HepG2 (cell line): ENCODE data around the gene MSTO1. TPM values are rescaled to one million over a fixed set of nuclear protein-coding genes. Genes with fewer than 3 reads are reported as not detected.
A peak's percentile ranks its signal among the peaks of the same experiment; 100 is the strongest.

ENCODE experiments used
- ARNT ChIP-seq: fragments of 450-650 bp; IDR thresholded peaks from 2 replicates; pipeline ENCODE4 v1.6.1; 2017
- ARNTL ChIP-seq: sonication (generic); formaldehyde crosslinking; IDR thresholded peaks from 2 replicates; pipeline ENCODE4 v1.4.0; 2020; ENCODE audit warnings: mild to moderate bottlenecking, missing genetic modification reagents
- CREBL2 ChIP-seq: sonication (generic); formaldehyde crosslinking; IDR thresholded peaks from 2 replicates; pipeline ENCODE4 v1.8.1; 2023; ENCODE audit warnings: missing genetic modification reagents, mild to moderate bottlenecking, borderline replicate concordance
- FOXP4 ChIP-seq: sonication (generic); formaldehyde crosslinking; IDR thresholded peaks from 2 replicates; pipeline ENCODE4 v1.4.0; 2020; ENCODE audit warnings: missing genetic modification reagents
- KDM6A ChIP-seq: IDR thresholded peaks from 2 replicates; pipeline ENCODE4 v1.6.1; 2016; ENCODE audit warnings: low read depth
- NCOA5 ChIP-seq: sonication (generic); formaldehyde crosslinking; IDR thresholded peaks from 2 replicates; pipeline ENCODE4 v1.4.0; 2020; ENCODE audit warnings: missing genetic modification reagents
- PHF5A ChIP-seq: IDR thresholded peaks from one replicate; pipeline ENCODE4 v1.6.1; 2018; ENCODE audit warnings: low read depth, missing genetic modification reagents; ENCODE audit not compliant: unreplicated experiment
- POGZ ChIP-seq: sonication (generic); formaldehyde crosslinking; IDR thresholded peaks from 2 replicates; pipeline ENCODE4 v1.4.0; 2020; ENCODE audit warnings: mild to moderate bottlenecking, missing genetic modification reagents
- SCMH1 ChIP-seq: sonication (generic); formaldehyde crosslinking; IDR thresholded peaks from 2 replicates; pipeline ENCODE4 v1.9.0; 2021; ENCODE audit warnings: missing genetic modification reagents, mild to moderate bottlenecking, borderline replicate concordance
- ZBTB7A ChIP-seq: sonication (generic); formaldehyde crosslinking; IDR thresholded peaks from 2 replicates; pipeline ENCODE4 v1.8.0; 2022; ENCODE audit warnings: mild to moderate bottlenecking, missing genetic modification reagents
- ZNF235 ChIP-seq: sonication (generic); formaldehyde crosslinking; IDR thresholded peaks from 2 replicates; pipeline ENCODE4 v1.8.1; 2023; ENCODE audit warnings: mild to moderate bottlenecking, missing genetic modification reagents, borderline replicate concordance
- ZNF260 ChIP-seq: sonication (generic); formaldehyde crosslinking; IDR thresholded peaks from 2 replicates; pipeline ENCODE4 v1.4.0; 2020; ENCODE audit warnings: missing genetic modification reagents, low read depth, mild to moderate bottlenecking, borderline replicate concordance
- ZNF432 ChIP-seq: sonication (generic); formaldehyde crosslinking; IDR thresholded peaks from 2 replicates; pipeline ENCODE4 v1.5.0; 2020; ENCODE audit warnings: missing genetic modification reagents, mild to moderate bottlenecking, borderline replicate concordance
- ZNF549 ChIP-seq: sonication (generic); formaldehyde crosslinking; IDR thresholded peaks from 2 replicates; pipeline ENCODE4 v1.5.0; 2020; ENCODE audit warnings: missing genetic modification reagents
- ZNF619 ChIP-seq: sonication (generic); formaldehyde crosslinking; IDR thresholded peaks from 2 replicates; pipeline ENCODE4 v1.4.0; 2020; ENCODE audit warnings: mild to moderate bottlenecking, missing genetic modification reagents
- ZNF703 ChIP-seq: sonication (generic); formaldehyde crosslinking; IDR thresholded peaks from 2 replicates; pipeline ENCODE4 v1.5.1; 2020; ENCODE audit warnings: missing genetic modification reagents, mild to moderate bottlenecking, moderate library complexity, borderline replicate concordance
- ZNF841 ChIP-seq: sonication (generic); formaldehyde crosslinking; IDR thresholded peaks from 2 replicates; pipeline ENCODE4 v1.8.1; 2023; ENCODE audit warnings: missing genetic modification reagents, borderline replicate concordance
- polyA plus RNA-seq, 8 experiments: library from polyadenylated mRNA; depleted of rRNA in 3 of 8; stranded (reverse) in 7 of 8; unstranded in 1 of 8; fragments of >200 nt; fragmentation: Illumina TruSeq in 4 of 8; extraction: Trizol in 4 of 8; gene quantifications; 2 replicates each; pipeline versions ENCODE4 v1.2.1 to v1.2.3, GENCODE V29; 2011 to 2016; ENCODE audit warnings: low read depth in 4 of 8, missing spikeins in 1 of 8, mixed read lengths in 1 of 8; ENCODE audit not compliant: insufficient read depth in 1 of 8
- total RNA-seq, 5 experiments: library from RNA; depleted of rRNA; stranded (reverse); fragments of >200 nt; fragmentation: Illumina TruSeq; extraction: Trizol; gene quantifications; 2 replicates each; pipeline ENCODE4 v1.2.3, GENCODE V29; 2016; ENCODE audit warnings: low read depth in 1 of 5
- TF ChIP-seq, protein P1 (sequence below): IDR thresholded peaks from 2 replicates; pipeline ENCODE4 v1.6.1; 2012; ENCODE audit warnings: low read length, improper control_type of control experiment
- TF ChIP-seq, protein P2 (sequence below): sonication (generic); formaldehyde crosslinking; IDR thresholded peaks from 2 replicates; pipeline ENCODE4 v1.9.0; 2021; ENCODE audit warnings: missing genetic modification reagents, borderline replicate concordance
- TF ChIP-seq, protein P3 (sequence below): sonication (generic); formaldehyde crosslinking; IDR thresholded peaks from 2 replicates; pipeline ENCODE4 v1.5.0; 2020; ENCODE audit warnings: missing genetic modification reagents, mild to moderate bottlenecking, borderline replicate concordance

The MSTO1 gene
- total and polyA plus RNA-seq, 2 of the 13 experiments (the other 11 are each of a cell fraction or from before 2014, with no cell fraction given), result 19.1 to 25.3 TPM

- TF ChIP-seq, protein P1, sequence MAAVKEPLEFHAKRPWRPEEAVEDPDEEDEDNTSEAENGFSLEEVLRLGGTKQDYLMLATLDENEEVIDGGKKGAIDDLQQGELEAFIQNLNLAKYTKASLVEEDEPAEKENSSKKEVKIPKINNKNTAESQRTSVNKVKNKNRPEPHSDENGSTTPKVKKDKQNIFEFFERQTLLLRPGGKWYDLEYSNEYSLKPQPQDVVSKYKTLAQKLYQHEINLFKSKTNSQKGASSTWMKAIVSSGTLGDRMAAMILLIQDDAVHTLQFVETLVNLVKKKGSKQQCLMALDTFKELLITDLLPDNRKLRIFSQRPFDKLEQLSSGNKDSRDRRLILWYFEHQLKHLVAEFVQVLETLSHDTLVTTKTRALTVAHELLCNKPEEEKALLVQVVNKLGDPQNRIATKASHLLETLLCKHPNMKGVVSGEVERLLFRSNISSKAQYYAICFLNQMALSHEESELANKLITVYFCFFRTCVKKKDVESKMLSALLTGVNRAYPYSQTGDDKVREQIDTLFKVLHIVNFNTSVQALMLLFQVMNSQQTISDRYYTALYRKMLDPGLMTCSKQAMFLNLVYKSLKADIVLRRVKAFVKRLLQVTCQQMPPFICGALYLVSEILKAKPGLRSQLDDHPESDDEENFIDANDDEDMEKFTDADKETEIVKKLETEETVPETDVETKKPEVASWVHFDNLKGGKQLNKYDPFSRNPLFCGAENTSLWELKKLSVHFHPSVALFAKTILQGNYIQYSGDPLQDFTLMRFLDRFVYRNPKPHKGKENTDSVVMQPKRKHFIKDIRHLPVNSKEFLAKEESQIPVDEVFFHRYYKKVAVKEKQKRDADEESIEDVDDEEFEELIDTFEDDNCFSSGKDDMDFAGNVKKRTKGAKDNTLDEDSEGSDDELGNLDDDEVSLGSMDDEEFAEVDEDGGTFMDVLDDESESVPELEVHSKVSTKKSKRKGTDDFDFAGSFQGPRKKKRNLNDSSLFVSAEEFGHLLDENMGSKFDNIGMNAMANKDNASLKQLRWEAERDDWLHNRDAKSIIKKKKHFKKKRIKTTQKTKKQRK, result no peak
- TF ChIP-seq ZNF235 (CRISPR knock-in tag), result no peak
- no peak for TF ChIP-seq ZNF841 (CRISPR knock-in tag)
- no peak for TF ChIP-seq KDM6A
- TF ChIP-seq FOXP4 (CRISPR knock-in tag), result no peak
- TF ChIP-seq, protein P2, sequence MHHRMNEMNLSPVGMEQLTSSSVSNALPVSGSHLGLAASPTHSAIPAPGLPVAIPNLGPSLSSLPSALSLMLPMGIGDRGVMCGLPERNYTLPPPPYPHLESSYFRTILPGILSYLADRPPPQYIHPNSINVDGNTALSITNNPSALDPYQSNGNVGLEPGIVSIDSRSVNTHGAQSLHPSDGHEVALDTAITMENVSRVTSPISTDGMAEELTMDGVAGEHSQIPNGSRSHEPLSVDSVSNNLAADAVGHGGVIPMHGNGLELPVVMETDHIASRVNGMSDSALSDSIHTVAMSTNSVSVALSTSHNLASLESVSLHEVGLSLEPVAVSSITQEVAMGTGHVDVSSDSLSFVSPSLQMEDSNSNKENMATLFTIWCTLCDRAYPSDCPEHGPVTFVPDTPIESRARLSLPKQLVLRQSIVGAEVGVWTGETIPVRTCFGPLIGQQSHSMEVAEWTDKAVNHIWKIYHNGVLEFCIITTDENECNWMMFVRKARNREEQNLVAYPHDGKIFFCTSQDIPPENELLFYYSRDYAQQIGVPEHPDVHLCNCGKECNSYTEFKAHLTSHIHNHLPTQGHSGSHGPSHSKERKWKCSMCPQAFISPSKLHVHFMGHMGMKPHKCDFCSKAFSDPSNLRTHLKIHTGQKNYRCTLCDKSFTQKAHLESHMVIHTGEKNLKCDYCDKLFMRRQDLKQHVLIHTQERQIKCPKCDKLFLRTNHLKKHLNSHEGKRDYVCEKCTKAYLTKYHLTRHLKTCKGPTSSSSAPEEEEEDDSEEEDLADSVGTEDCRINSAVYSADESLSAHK (CRISPR knock-in tag), result no peak
- no peak for TF ChIP-seq ZNF549 (CRISPR knock-in tag)
- peak; percentile 69 for TF ChIP-seq POGZ (CRISPR knock-in tag)
- TF ChIP-seq CREBL2 (CRISPR knock-in tag), result no peak
- TF ChIP-seq ARNTL (CRISPR knock-in tag), result peak; percentile 89
- TF ChIP-seq, protein P3, sequence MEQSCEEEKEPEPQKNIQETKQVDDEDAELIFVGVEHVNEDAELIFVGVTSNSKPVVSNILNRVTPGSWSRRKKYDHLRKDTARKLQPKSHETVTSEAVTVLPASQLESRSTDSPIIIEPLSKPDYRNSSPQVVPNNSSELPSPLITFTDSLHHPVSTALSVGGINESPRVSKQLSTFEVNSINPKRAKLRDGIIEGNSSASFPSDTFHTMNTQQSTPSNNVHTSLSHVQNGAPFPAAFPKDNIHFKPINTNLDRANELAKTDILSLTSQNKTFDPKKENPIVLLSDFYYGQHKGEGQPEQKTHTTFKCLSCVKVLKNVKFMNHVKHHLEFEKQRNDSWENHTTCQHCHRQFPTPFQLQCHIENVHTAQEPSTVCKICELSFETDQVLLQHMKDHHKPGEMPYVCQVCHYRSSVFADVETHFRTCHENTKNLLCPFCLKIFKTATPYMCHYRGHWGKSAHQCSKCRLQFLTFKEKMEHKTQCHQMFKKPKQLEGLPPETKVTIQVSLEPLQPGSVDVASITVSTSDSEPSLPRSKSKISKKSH (CRISPR knock-in tag), result no peak
- TF ChIP-seq ZNF703 (CRISPR knock-in tag), result no peak
- TF ChIP-seq ZNF260 (CRISPR knock-in tag), result no peak
- no peak for TF ChIP-seq ZNF619 (CRISPR knock-in tag)
- TF ChIP-seq SCMH1 (CRISPR knock-in tag), result no peak
- no peak for TF ChIP-seq PHF5A (CRISPR knock-in tag)
- no peak for TF ChIP-seq ZNF432 (CRISPR knock-in tag)
- TF ChIP-seq NCOA5, result no peak
- no peak for TF ChIP-seq ARNT
- no peak for TF ChIP-seq ZBTB7A (CRISPR knock-in tag)
Measured at GRCh38 chr1:155609515-155610256, at the start of gene MSTO1 (continued).
